Activated CD4-positive, alpha-beta T cell treated with anti-CD3 and anti-CD28 coated beads, Interleukin-2, amount 50 U/mL, for 4 hours (primary cell): ENCODE measurements around the gene GDF9.

ENCODE experiments used
- DNase-seq, 2 experiments: peaks; one replicate each; pipeline ENCODE4 v3.0.0-alpha.2; 2020

GDF9 gene

GRCh38 chr5:132866342-132867045 is at the start of gene GDF9, which contains the start of gene UQCRQ:
Gene GDF9 (minus strand): TSS chr5:132866469. CDS start chr5:132864533, 1,936 bp downstream.
Gene UQCRQ (plus strand): TSS chr5:132866642. CDS start chr5:132866882, 240 bp downstream.
- peak; percentile 81 to 86 for DNase-seq

DNA sequence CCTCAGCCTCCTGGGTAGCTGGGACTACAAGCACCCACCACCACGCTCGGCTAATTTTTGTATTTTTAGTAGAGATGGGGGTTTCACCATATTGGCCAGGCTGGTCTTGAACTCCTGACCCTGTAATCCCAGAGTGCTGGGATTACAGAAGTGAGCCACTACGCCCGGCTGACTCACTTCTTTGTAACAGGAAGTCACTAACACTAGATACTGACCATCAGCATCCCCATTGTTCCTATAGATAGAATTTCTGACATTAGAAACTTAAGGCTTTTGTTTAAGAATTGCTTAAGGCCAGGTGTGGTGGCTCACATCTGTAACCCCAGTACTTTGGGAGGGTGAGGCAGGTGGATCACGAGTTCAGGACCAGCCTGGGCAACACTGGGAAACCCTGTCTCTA is 49.4 kb upstream of the GDF9 start:
- DNase-seq, result no peak

- no peak for DNase-seq
Observed at GRCh38 chr5:132909702-132910101, 43.4 kb upstream of the GDF9 start.

DNA sequence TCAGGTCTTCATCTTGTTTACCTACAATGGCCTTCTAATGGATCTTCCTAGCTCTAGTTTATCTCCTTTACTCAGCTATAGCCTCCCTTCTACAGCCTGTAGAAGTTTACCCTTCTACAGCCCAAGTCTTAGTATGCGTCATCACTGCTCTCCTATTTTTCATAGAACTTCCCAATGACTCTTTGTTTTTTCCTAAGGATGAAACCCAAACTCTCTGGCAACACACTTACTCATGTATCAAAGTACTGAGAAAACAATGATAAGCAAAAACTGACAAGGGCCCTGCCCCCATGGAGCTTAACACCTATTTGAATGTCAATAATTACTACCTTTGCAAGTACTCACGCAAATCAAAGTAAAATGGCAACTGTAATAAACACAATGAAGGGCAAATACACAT is 40.9 kb upstream of the GDF9 start:
- DNase-seq, result no peak

DNA sequence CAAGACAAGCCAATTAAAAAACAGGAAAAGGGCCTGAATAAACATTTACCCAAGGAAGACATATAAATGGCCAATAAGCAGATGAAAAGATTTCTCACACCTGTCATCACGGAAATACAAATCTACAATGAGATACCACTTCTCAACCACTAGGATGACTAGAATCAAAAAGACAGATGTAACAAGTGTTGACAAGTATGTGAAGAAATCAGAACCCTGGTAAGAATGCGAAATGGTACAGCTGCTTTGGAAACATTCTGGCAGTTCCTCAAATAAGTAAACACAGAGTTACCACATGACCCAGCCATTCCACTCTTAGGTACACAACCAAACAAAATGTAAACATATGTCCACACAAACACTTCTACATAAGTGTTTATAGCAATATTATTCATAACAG is 39.7 kb upstream of the GDF9 start:
- DNase-seq, result no peak

DNA sequence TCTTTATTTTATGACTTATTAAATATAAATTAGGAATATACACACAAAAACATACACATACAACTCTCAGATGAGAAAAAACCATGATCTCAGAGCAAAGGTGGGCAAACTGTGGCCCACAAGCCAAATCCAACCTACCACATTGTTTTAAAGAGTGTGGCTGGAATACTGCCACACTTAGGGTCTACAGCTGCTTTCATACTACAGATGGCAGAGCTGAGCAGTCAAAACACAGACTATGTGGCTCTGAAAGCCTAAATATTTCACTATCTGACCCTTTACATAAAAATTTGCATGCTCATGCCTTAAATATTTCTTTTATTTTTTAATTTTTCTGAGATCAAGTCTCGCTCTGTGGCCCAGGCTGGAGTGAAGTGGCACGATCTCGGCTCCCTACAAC is 35.5 kb upstream of the GDF9 start:
- DNase-seq, result no peak

DNA sequence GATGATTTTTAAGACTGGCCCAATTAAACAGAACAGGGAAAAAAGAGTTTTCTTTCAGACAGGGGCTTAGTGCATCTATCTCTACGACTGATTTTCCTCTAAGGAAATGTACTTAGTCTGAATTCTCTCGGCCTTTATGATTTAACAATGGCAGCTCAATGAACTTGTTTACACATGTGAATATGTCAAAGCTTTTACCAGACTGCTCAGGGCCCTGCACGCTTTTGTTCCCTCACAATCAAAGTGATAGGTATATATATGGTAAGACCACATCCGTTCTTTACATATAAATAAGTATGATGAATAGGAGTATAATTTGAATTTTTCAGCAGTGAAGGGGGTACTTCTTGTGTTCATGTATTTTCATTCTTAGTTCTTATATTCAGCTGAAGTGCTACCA is 34.8 kb upstream of the GDF9 start:
- DNase-seq, result no peak

DNA sequence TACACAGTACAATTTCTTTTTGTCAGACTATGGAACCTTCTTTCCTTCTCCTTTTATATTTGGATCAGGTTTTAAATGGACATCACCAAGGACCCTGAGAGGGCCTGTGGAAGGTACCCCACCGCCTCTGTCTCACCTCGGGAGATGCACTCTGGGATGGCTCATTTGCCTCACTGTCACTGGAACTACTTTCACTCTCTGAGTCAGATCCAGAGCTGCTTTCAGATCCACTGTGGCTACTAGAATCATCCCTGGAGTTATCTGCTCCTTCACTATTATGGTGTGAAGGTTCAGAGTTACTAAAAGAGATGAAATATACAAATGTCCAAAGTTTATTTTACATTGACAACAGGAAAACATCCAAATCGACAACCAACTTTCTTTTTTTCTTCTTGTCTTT is 31.8 kb upstream of the GDF9 start:
- no peak for DNase-seq

DNA sequence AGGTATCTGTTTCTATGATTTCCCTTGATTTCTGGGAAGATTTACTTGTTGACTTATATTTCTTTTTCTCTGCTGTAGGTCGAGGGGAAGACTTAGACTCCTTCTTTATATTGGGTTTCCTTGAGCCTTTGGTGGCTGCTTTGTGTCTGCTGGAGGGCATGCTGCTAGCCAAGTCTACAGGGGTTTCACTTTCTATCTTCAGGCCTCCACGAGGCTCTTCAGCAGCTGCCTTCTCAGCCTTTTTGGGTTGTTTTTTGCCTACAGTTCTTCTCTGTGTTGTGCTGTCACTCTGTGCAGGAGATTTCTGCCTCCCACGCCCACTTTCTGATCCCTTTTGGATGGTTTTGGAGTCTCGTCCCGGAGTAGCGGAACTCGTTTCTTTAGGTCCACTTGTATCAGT is 30.4 kb upstream of the GDF9 start:
- DNase-seq, result no peak

GRCh38 chr5:132895719-132896305 is 29.5 kb upstream of the GDF9 start:
- no peak for DNase-seq

DNA sequence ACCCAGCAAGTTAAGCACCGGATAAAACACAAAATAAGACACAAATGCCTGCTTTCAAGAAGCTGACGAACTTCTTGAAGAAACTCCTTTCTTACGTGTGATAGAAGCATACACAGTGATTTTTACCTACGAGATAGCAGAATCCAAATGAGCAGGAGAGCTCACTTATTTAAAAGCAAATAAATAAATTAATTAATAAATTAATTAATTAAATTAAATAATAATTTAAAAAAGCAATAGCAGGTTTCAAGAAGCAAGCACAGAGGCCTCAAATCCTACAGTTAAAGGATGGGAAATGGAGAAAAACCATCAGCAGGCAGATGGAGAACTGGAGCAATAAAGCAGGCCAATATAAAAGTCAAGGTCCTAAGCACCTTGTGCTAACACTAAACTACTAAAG is 24.5 kb upstream of the GDF9 start:
- DNase-seq, result no peak

DNA sequence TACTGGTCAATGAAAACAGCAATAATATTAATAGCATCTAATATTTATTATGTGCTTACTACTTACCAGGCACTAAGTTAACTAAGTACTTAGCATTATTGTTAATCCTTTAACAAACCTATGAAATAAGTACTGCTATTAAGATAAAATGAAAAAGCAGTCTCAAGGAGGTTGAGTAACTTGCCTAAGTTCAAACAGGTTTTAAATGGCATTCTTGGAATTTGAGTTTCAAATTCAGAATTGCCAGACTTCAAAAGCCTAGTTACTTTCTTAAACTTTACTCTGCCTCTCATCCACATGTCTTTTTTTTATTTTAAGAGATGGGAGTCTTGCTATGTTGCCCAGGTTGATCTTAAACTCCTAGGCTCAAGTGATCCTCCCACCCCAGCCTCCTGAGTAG is 23.2 kb upstream of the GDF9 start:
- DNase-seq, result no peak

- DNase-seq, result no peak
Observed at GRCh38 chr5:132887283-132887682, 21.0 kb upstream of the GDF9 start.

GRCh38 chr5:132886064-132886823 is 20.0 kb upstream of the GDF9 start:
- DNase-seq, result no peak

DNA sequence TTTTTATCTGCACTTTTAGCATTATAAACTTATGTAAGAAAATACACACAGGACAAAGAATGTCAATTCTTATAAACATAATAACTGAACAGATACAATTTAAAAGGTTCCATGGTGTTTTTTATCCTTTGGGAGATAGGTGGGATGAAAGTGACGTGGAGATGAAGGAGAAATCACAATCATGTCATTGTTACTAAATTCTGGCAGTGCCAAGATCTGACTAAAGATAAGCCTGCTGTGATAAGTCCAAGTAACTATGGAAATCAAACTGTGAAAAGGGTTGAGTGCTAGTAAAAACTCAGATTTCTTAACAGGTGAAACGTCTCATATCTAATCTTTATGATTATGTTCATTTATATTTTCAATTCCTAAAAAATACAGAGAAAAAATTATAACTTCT is 18.3 kb upstream of the GDF9 start:
- no peak for DNase-seq

DNA sequence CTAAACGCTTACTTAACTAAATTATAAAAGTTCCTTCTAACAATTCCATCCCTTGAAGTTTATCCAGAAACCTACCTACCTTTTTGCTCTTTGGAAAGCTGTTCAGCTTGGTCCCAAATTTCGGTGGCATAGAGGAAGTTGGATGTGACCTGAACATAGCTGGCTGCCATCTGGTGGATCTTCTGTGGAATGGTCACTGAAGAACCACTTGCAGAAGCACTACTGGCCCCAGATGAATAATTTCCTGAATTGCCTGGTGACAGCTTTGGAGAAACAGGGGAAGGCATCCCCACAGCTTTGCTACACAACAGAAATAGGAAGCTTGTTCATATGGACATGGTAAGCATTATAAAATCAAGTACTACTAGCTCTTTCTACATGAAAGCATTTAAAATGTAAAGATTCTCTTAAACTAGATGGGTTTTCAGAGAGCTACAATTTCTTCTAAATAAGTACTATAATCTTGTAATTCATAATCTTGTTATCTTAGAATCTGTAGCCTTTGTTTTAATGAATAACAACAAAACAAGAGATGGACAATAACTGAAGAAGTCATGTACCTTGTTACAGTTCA is 17.1 kb upstream of the GDF9 start:
- peak in 1 of 2 experiments; percentile 7 for DNase-seq

DNA sequence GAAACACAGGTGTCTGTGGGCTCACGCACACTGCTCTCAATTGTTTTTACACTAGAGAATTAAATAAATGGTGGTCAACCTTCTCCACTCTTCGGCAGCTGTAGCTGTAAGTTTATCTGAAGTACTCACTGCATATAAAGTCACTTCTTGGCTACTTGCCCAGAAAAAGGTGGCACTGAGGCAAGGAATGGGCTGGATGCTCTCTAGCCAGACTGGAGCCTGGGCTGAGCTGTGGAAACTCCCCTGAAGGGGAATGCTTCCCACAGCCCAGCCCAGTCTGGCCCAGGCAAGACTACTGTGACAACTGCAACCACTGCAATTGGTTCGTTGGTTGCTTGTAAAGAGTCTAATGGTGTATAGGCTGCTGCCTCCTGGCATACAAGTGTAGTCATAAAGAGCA is 11.7 kb upstream of the GDF9 start:
- DNase-seq, result no peak

DNA sequence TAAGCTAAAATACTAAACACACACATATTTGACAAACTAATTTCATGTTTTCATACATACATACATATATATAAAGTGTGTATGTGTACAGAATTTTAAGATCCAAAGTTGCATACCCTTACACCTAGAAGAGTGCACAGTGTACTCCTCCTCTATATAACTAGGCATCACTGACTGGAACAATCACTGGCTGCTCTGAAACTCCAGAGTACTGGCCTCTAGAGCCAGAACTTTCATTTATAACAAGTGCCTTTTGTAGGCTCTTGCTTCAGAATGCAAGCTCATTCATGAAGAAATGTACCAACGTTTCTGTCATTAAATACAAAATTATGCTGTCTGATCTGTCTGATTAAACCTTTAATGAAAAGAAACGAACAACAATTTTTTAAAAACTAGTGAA is 11.2 kb upstream of the GDF9 start:
- DNase-seq, result no peak

GRCh38 chr5:132876020-132876759 is 9.9 kb upstream of the GDF9 start:
- DNase-seq, result no peak

DNA sequence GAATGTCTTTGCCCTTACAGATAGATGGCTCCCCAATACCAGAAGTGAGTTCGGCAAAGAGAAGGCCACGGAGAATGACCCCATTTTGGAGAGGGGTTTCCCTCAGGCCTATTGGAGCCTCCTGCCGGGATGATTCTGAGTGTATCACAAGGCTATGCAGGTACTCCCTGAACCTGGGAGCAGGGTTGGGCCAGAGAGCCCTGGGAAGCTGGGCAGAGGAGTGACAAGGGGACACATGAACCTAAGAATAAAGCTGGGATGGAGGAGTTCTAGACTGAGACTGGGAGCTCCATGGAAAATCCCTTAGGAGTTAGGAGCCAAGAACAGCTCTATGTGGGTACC is 7.6 kb upstream of the GDF9 start:
- no peak for DNase-seq

- DNase-seq, result no peak
Observed at GRCh38 chr5:132873119-132873929, 7.1 kb upstream of the GDF9 start, which contains the start of gene LEAP2. Gene LEAP2 (plus strand): TSS chr5:132873668. CDS start chr5:132873695, 27 bp downstream.

GRCh38 chr5:132872788-132873118 is 6.5 kb upstream of the GDF9 start:
- no peak for DNase-seq
